Fibroblast of lung (primary cell): ENCODE data around the gene CTSG.
"Not testable (repeated sequence)": the region's sequence is repeated elsewhere in the genome, so short reads cannot be mapped to it uniquely, and the experiment has no call there.

Experiments
- EZH2 ChIP-seq: IDR thresholded peaks from 2 replicates; pipeline ENCODE4 v1.5.1; 2012; ENCODE audit warnings: low read length, control low read depth, mild to moderate bottlenecking; ENCODE audit errors: missing control alignments
- TF ChIP-seq, protein P1 (sequence below), 2 donors: IDR thresholded peaks in 1 of 2; conservative IDR thresholded peaks in 1 of 2; 1 replicate in 1 of 2; 2 replicates in 1 of 2; pipeline ENCODE4 v1.5.1; 2011 to 2012; ENCODE audit warnings: low read length in 2 of 2, control low read depth in 1 of 2, inconsistent platforms in 1 of 2, low read depth in 1 of 2, mild to moderate bottlenecking in 1 of 2

DNA sequence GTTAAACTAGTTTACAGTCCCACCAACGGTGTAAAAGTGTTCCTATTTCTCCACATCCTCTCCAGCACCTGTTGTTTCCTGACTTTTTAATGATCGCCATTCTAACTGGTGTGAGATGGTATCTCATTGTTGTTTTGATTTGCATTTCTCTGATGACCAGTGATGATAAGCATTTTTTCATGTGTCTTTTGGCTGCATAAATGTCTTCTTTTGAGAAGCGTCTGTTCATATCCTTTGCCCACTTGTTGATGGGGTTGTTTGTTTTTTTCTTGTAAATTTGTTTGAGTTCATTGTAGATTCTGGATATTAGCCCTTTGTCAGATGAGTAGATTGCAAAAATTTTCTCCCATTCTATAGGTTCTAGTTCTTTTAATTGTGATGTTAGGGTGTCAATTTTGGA lies 8.4 kb upstream of the CTSG start:
- TF ChIP-seq, protein P1, sequence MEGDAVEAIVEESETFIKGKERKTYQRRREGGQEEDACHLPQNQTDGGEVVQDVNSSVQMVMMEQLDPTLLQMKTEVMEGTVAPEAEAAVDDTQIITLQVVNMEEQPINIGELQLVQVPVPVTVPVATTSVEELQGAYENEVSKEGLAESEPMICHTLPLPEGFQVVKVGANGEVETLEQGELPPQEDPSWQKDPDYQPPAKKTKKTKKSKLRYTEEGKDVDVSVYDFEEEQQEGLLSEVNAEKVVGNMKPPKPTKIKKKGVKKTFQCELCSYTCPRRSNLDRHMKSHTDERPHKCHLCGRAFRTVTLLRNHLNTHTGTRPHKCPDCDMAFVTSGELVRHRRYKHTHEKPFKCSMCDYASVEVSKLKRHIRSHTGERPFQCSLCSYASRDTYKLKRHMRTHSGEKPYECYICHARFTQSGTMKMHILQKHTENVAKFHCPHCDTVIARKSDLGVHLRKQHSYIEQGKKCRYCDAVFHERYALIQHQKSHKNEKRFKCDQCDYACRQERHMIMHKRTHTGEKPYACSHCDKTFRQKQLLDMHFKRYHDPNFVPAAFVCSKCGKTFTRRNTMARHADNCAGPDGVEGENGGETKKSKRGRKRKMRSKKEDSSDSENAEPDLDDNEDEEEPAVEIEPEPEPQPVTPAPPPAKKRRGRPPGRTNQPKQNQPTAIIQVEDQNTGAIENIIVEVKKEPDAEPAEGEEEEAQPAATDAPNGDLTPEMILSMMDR (conservative IDR thresholded peaks at IDR 0.05 in 1 of 2, IDR thresholded peaks at IDR 0.05 in 1 of 2; ENCODE audit: low read depth in 1 of 2, low read length in 2 of 2), result not testable (repeated sequence)
- not testable (repeated sequence) for TF ChIP-seq EZH2
